ENCODE data around the gene GPR89B.
"Not testable (repeated sequence)": the region's sequence is repeated elsewhere in the genome, so short reads cannot be mapped to it uniquely, and the experiment has no call there.

The GPR89B gene

DNA sequence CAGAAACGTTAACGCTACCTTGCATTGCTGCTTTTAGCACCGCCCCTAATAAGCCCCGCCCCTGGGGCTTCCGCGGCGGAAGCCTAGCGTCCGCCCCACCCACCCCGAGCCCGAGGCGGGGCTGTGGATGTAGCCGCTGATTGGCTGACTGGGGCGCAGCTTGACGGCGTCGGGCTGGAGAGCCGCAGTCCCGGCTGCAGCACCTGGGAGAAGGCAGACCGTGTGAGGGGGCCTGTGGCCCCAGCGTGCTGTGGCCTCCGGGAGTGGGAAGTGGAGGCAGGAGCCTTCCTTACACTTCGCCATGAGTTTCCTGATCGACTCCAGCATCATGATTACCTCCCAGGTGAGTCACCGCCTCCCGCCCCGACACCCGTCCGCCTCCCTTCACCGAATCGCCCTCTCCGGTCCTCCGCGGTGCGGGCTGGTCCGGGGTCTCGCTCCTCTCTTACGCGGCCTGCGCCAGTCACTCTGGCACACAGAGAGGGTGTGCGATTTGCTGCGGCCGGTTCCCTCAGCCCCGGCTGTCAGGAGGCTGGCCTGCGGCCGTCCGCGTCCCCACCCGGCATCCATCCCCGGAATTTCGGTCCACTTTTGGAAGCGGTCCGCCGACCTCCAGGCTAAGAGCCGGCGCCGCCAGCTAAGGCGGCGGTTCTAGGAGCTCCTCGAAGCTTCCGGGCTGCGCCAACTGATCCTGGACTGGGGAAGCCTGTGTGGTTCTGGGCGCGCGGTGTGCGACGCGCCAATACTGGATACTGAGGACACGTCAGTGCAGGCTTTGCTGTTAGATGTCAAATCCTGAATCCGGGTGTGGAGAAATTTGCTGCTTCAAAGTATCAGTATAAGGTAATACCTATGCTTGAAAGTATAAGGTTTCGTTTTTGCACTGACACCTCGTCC is at the start of gene GPR89B:
TSS of gene GPR89B (plus strand) at position 185 of the 897 bp plus-strand sequence. CDS start at position 302, 117 bp downstream.
- peak; percentile 83 for DNase-seq (ENCODE audit: low spot score)

DNA sequence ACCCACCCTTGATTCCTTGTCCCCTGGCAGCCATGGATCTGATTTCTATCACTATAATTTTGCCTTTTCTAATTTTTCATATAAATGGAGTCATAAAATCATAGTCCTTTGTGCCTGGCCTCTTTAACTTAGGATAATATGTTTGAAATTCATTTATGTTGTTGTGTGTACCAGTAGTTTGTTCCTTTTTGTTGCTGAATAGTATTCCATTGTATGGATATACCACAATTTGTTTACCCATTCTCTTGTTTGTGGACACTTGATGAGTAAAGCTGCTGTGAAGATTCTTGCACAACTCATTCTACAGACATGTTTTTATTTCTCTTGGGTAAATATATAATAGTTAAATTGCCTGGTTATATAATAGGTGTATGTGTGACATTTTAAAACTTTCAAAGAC is 48.3 kb upstream of the GPR89B start:
- DNase-seq (ENCODE audit: low spot score), result no peak

DNA sequence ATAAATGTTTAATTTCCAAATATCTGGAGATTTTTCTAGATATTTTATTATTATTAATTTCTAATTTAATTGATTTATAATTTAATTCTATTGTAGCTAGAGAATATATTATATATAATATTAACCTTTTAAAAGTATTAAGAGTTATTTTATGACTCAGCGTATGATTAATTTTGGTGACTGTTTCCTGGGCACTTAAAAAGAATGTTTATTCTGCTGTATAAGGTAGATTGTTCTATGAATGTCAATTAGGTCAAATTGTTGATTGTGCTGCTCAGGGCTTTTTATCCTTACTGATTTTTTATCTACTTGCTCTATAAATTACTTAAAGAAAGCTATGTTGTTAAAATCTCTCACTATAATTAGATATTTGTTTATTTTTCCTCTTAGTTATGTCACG is 45.7 kb upstream of the GPR89B start:
- no peak for DNase-seq (ENCODE audit: low spot score)

DNA sequence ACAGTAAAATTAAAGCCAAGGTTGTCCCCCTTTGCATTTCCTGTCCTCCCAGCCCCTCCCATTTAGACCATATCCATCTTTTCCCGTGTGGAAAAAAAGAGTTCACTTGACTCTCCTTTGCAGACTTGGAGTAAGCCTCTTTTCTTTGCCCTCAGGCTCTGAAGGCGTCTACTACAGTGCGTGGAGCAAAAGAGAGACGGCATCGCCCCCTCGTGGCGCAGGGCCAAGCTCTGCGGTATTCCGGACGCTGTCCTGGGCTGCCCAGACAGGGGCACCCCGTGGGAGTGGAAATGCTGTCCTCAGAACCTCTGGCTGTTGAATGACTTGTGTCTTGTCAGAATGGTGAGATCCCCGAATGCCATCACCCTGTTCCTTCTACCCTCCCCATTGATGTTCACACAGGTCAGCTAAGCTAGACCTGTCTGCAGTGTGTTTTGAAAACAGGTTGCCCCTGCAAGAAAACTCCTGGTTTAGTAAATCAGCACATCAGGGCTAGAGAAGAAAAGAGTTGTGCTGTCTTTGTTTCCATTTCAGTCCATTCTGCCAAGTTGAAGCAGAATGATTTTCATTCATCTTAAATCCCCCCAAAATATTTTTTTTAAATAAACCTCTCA is 37.9 kb upstream of the GPR89B start:
- DNase-seq (ENCODE audit: low spot score), result peak; percentile 27

DNA sequence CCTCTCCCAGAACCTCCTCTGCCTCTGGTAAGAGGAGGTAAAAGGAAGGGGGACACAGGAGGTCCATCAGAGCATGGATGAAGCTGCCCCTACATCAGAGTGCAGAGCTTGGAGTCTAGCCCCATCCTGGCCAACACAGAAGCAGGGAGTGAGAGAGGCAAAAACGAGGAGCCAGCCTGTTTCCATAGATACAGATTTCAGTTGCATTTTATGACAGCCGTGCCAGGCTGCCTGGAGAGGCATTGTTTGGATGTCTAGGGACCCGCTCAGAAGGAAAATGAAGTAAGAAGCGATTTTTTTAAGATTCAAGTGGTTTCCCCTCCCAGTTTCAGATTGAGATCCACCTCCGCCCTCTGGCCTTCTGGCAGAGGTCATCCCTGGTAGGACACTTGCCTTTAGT is 37.1 kb upstream of the GPR89B start:
- DNase-seq (ENCODE audit: low spot score), result no peak

DNA sequence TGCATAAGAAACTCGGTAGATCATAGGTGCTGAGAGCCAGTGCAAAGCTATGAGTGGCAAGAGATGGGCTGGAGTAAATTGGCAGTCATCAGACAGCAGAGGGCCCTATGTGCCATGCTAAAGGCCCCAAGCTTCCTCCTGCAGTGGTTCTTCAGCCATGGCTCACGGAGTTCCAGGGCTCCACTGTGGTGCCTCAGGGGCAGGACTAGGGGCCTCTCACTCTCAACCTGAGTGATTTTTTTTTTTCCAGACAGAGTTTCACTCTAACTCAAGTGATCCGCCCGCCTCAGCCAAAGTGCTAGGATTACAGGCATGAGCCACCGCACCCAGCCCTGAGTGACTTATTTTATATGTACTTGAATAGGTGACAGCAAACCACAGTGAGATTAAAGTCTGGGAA is 36.0 kb upstream of the GPR89B start:
- DNase-seq (ENCODE audit: low spot score), result no peak

DNA sequence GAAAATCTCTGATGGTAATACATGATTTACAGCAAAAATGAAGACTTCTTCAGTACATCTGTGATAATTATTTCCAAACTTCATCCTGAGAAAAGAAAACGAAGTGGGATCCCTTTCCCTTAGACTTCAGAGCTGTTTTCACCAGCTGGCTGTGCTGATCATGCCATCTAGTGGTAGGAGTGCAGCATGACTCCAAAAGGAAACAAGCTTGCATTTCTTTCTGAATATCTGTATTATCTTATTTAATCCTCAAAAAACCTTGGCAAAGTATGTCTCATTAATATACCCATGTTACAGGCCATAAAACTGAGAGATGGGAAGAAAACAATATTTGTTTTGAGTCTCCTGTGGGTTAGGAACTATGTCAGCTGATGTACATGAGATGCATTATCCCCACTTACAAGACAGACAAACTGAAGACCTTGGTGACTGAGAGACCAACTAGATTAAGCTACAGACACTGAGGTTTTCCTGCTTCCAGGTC is 35.4 kb upstream of the GPR89B start:
- peak; percentile 68 for DNase-seq (ENCODE audit: low spot score)

DNA sequence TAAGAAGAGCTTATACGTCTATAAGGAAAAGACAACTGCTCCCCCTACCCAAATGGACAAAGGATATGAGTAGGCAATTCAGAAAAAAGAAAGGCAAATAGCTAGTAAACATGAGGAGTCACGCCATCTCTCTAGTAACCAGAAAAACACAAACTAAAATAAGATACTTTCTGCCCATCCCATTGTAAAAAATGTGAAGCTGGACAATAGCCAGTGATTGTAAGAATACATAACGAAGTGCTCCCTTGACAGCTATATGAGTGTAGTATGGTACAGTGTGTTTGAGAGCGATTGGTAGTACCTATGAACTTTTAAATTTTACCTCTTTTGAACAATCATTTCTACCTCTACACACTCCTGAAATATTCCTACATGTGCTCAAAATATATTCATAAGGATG is 33.1 kb upstream of the GPR89B start:
- DNase-seq (ENCODE audit: low spot score), result no peak

DNA sequence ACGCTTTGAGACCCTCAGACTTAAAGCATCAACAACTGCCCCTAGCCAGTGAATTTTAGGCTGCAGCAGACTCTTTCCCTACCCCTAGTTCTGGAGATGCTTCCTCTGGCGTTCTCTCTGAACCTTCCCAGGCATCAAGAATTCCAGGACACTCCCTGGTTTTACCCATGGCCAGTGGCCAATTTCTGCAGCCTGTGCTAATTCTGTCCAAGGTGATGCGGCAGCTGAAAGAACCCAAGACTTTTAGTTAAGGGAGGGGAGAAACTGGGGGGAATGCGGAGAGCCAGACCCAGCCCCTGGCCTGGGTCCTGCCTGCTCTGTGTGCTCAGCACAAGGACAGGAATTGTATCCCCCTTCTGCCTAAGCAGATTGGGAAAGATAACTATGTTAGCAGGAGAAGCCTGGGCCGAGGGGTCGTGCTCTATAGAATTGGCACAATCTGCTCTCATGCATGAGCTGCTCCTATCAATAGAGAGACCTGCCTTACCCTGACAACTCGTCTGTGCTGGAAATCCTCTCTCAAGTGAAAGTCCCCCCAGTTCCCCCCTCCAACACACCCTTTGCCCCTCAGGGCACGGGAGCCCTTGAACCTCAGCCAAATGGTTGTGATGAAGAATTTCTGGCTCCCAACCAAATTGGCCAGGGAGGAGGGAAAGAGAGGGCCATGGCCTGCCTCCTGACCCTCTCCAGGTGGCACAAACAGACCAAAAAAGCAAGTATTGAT is 31.0 kb upstream of the GPR89B start:
- DNase-seq (ENCODE audit: low spot score), result no peak

DNA sequence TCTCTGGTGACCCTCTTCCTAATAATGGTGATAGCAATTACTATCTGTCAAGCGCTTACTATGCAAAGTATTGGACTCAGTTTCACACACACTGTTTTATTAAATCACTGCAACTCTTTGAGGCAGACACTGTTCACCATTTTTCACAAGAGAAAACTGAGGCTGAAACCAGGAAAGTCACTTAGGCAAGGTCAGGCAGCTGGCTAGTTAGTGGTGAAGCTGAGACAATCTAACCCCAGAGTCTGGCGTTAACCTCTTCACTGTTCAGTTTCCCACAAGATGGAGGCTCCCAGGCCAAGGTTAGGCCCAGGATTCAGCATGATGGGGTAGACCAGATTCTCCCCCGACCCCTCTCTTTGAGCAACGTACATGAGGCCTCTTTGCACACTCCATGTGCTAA is 30.4 kb upstream of the GPR89B start:
- no peak for DNase-seq (ENCODE audit: low spot score)

DNA sequence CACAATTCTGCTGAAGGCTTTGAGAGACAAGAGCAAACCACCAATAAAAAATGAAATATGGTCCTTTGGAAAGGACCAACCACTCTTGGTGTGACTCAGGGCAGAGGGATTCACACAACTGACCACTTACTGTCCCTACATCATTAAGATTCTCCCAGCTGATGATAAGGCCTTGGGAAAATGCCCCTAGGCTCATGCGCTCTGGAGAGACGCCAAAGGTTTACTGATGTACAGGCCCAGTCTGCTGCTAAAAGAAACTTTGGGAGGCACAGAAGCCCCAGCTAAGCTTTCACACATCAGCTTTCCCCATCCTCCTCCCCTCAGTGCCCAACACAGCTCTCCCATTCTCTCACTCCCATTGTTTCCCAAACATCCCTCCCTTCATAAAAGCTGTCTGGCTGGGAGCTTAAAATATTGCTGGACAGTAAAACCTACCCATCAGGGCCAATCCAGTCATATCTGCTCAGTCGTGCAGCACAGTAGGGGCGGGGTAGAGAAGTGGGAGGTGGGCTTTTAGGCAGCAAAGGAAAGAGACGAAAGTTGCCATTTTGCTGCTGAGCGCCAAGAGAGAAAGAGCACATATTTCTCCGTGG is 25.9 kb upstream of the GPR89B start, which contains the start of gene GJA8:
TSS of gene GJA8 (plus strand) at position 543 of the 593 bp plus-strand sequence. CDS start 5,161 bp downstream, outside the sequence.
- DNase-seq (ENCODE audit: low spot score), result no peak

DNA sequence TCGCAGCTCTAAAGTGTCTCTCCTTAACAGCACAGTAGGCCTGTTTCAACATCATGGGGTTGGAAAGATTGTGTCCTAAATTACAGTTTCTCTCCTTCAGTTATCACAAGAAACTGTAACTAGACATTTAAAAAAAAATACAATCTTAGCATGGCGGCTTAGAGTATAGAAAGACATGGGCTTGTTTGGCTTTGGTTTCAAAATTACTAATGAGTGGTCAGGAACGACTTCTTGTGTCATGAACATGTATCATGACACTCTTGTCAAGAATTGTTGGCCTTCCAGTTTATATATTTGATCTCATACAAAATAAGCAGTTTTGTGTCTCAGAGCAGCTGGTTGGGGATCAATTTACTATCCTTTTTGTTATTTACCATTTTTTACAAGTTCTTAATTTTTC is 23.5 kb upstream of the GPR89B start:
- DNase-seq (ENCODE audit: low spot score), result no peak

DNA sequence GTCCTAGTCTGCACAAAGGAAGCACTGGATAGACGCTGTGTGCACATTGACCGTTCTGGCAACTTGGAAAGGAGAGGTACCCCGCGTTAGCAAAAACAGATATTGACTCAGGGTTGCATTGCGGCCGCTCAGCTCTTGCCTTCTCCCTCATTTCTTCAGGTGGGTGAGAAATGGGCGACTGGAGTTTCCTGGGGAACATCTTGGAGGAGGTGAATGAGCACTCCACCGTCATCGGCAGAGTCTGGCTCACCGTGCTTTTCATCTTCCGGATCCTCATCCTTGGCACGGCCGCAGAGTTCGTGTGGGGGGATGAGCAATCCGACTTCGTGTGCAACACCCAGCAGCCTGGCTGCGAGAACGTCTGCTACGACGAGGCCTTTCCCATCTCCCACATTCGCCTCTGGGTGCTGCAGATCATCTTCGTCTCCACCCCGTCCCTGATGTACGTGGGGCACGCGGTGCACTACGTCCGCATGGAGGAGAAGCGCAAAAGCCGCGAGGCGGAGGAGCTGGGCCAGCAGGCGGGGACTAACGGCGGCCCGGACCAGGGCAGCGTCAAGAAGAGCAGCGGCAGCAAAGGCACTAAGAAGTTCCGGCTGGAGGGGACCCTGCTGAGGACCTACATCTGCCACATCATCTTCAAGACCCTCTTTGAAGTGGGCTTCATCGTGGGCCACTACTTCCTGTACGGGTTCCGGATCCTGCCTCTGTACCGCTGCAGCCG is 20.3 kb upstream of the GPR89B start:
- no peak for DNase-seq (ENCODE audit: low spot score)

DNA sequence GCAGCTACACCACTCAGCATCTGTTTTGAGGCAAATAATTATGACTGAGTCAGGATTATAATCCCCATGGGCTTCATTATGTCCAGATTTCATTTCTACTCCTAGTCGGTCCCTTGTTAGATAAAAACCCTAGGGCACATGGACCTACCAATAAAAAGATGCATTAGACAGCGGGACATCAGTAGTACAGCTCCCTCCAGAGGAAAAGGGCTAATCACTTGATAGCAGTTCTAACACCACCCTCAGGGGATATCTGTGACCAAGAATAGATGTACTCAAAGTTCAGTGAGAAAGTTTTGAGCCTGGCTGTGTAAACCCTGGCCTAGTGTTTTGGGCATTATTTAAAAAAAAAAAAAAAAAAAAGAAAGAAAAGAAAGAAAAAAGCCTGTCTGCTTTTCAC is 15.7 kb upstream of the GPR89B start:
- DNase-seq (ENCODE audit: low spot score), result no peak

DNA sequence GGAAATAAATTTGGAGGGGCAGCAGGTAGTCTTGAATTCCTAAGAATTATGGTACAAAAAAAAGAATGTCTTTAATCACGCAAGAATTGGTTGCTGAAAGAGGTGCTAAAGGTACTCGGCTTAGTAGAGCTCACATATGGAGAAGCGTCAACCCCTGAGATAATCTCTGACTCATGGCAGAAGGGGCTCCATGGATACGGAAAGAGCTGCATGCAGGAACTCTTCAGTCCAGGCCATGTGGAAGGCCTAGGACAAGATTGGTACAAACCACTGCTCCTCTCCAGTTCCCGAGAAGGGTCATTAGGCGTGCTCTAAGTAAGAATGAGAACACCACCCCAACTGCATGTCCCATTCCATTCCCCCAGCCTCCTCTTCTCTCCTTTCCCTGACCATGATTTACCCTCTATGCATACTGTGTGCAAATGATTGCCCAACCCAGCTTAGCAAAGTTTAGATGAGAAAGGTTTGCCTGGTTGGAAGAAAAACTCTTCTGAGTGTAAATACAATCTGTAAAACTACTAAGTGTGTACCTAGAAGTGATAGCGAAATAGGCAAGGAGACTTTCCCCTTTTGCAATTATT is 14.8 kb upstream of the GPR89B start:
- no peak for DNase-seq (ENCODE audit: low spot score)

DNA sequence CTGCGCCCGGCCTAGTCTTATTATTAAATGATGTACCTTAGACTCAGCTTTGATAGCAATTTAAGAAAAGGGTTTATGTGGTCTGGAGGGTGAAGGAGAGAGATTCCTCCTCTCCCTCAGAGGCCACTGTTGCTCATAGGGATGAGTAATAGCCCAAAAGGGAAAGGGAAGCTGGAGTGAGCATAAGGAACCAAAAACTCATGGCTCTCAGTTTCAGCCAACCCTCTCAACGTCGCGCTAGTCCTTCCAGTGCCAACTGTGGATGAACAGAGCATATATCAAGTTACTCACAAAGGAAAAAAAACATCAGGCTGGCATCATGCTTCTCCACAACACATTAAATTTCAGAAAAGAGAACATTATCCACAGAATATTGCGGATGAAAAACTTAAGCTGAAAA is 8.3 kb upstream of the GPR89B start:
- DNase-seq (ENCODE audit: low spot score), result no peak

DNA sequence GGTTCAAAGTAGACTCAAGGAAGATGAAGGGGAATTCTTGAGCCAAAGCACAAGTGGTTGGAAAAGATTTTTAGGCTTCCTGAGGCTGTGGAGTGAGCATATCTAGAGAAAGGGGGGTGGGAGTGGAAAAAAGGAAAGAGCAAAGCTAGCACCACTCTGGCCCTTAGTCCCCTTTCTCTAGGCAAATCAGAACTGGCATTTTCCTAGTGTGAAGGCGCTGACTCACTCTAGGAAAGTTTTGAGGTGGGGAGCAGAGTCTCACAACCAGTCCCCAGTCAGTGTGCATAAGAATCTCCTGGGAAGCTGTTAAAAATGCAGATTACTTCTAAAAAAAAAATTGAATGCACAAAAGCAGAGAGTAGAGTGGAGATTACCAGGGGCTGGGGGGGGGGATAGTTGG is 3.4 kb upstream of the GPR89B start:
- no peak for DNase-seq (ENCODE audit: low spot score)

DNA sequence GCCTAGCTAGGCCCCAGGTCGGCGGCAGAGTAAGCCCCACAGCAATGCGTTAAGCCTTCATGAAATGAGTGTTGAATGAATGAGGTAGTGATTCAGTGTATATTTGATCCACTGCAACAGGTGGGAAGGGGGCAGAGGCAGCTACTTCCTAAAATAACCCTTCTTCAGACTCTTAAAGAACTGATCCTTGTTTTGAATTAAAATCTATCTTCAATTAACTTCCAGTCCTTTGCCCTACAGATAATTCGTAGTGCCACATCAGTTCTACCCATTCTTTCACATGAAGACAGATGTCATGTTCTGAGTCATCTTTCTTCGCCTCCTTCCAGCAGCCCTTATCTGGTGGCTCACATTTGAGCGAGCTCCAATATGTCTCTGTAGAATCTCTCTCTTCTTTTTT is 1.0 kb upstream of the GPR89B start:
- not testable (repeated sequence) for DNase-seq (ENCODE audit: low spot score)

DNA sequence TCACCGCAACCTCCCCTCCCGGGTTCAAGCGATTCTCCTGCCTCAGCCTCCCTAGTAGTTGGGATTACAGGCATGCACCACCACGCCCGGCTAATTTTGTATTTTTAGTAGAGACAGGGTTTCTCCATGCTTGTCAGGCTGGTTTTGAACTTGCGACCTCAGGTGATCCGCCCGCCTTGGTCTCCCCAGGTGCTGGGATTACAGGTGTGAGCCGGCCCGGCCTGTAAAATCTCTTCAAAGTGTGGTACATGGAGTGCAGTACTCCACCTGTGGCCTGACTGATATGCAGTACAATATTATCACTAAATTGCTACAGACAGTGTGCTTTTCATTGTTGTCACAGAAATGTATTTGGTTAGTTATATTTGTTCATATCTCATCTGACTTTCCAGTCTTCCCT is 531 bp upstream of the GPR89B start:
- DNase-seq (ENCODE audit: low spot score), result not testable (repeated sequence)

DNA sequence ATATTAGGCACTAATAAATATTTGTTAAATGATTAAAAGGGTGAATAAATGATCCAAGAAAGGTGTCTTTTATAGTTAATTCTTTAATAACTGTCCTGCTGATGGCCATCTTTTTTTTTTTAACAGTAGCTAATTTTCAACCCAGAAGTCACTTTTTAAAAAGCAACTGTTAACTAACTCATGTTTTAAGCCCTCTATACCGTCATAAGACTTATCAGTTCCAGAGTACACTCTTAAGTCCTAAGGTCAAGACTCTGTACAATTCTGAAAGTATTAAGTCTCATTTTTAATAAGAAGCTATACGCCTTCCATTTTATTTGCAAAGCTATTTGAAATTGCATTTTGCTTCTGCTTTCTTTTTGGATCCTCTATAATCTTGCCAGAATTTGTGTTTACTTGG is 2.9 kb downstream of the GPR89B start:
- not testable (repeated sequence) for DNase-seq (ENCODE audit: low spot score)

DNA sequence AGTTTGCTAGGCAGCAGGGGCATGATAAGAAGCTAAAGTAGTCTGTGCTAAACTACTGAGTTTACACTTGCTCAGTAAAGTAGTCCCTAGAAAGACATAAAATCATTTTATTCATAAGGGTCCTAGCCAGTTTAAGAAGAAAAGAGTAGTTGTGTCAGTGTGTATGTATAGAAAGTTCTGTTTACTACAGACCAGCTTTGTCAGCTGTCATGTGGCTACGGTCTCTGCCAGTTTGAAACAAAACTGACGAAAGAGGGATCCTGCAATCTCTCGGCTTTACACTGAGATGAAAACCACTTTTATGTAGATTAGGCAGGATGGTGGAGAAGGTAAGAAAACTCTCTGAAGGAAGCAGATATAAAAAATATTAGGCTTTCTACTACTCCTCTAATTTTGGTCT is 7.1 kb downstream of the GPR89B start:
- not testable (repeated sequence) for DNase-seq (ENCODE audit: low spot score)

Data from AG08396 (cell line).